K562 (cell line): Measurements from ENCODE around the gene CACNA1C. TPM values are rescaled to one million over a fixed set of nuclear protein-coding genes. Genes with fewer than 3 reads are reported as not detected.

Experiments used
- ATAC-seq: fragments of 200-7000 bp; cut with Tn5 transposase; 3 replicates; pipeline ENCODE4 v1.9.1; 2020; ENCODE audit warnings: moderate library complexity
- BruUV-seq: library from RNA; stranded (reverse); fragments of 400-500 nt; replicated peaks from 2 replicates; lab custom pipeline; 2021; lab: Mats Ljungman, UMichigan
- CTCF ChIA-PET: fragments of 300-600 bp; formaldehyde crosslinking; extraction: SDS; loops from one replicate; lab custom pipeline; 2021; ENCODE audit warnings: low intra/inter-chr PET ratio; lab: Yijun Ruan, JAX
- POLR2A ChIA-PET: fragments of 300-600, 350-650 bp; sonication (Branson Sonifier 250); formaldehyde crosslinking; extraction: SDS; loops from one replicate; lab custom pipeline; 2021; ENCODE audit warnings: antibody characterized with exemption, inconsistent platforms; lab: Yijun Ruan, JAX
- DNase-seq, 4 experiments: peaks; one replicate each; pipeline versions ENCODE4 v3.0.0 to v3.0.0-alpha.2; 2011 to 2018; ENCODE audit warnings: low spot score in 3 of 4, mixed read lengths in 3 of 4; ENCODE audit errors: extremely low read depth in 1 of 4
- FAIRE-seq: peaks from 2 replicates; lab custom pipeline; 2011; peaks lifted over from hg19 to GRCh38; lab: Jason Lieb, UNC
- H2AFZ ChIP-seq: 2 replicates; pipeline ENCODE4 v1.6.0; 2011; ENCODE audit warnings: low read depth, low read length, control low read depth, inconsistent platforms
- H3K27ac ChIP-seq: fragments of 200-600 bp; 3 replicates; pipeline ENCODE4 v1.8.0; 2011; ENCODE audit warnings: low read depth, mild to moderate bottlenecking, control low read depth, inconsistent platforms, low read length, moderate library complexity, mixed read lengths; ENCODE audit errors: extremely low read depth
- H3K27me3 ChIP-seq, 2 experiments: fragments of 300-600 bp in 1 of 2; 2 replicates in 1 of 2; 3 replicates in 1 of 2; pipeline versions ENCODE4 v1.6.0 to v1.8.0; 2011; ENCODE audit warnings: inconsistent platforms in 2 of 2, low read length in 2 of 2, mild to moderate bottlenecking in 1 of 2, mixed read lengths in 1 of 2, moderate library complexity in 1 of 2; ENCODE audit not compliant: control insufficient read depth in 2 of 2, insufficient read depth in 2 of 2
- H3K36me3 ChIP-seq: fragments of 300-600 bp; 3 replicates; pipeline ENCODE4 v1.8.0; 2011; ENCODE audit warnings: mild to moderate bottlenecking, low read length, inconsistent platforms; ENCODE audit not compliant: control insufficient read depth, insufficient read depth
- H3K4me1 ChIP-seq, 2 experiments: fragments of 200-600 bp in 1 of 2; replicated peaks in 1 of 2; 2 replicates in 1 of 2; 3 replicates in 1 of 2; pipeline versions ENCODE4 v1.5.1 to v1.8.0; 2011; ENCODE audit warnings: inconsistent platforms in 2 of 2, low read length in 2 of 2, mild to moderate bottlenecking in 1 of 2, mixed read lengths in 1 of 2, moderate library complexity in 1 of 2; ENCODE audit not compliant: control insufficient read depth in 2 of 2, insufficient read depth in 2 of 2
- H3K4me2 ChIP-seq: 2 replicates; pipeline ENCODE4 v1.6.1; 2011; ENCODE audit warnings: low read length, control low read depth, inconsistent platforms, mixed read lengths; ENCODE audit not compliant: insufficient read depth
- H3K4me3 ChIP-seq: fragments of 200-600 bp; sonication (generic), shearing (Covaris generic); 2 replicates; pipeline ENCODE4 v1.5.1; 2016; ENCODE audit warnings: control low read depth, inconsistent platforms
- H3K79me2 ChIP-seq: fragments of 200-600 bp; 3 replicates; pipeline ENCODE4 v1.8.0; 2011; ENCODE audit warnings: low read length, inconsistent platforms; ENCODE audit not compliant: control insufficient read depth, insufficient read depth
- H3K9ac ChIP-seq, 2 experiments: 2 replicates each; pipeline versions ENCODE4 v1.6.0 to v1.6.1; 2011; ENCODE audit warnings: low read depth in 2 of 2, low read length in 2 of 2, control low read depth in 1 of 2, inconsistent platforms in 1 of 2, mild to moderate bottlenecking in 1 of 2, mixed read lengths in 1 of 2; ENCODE audit not compliant: insufficient read depth in 1 of 2
- H3K9me1 ChIP-seq: one replicate; pipeline ENCODE4 v1.6.0; 2011; ENCODE audit warnings: inconsistent platforms, mild to moderate bottlenecking, low read length, moderate library complexity; ENCODE audit not compliant: control insufficient read depth, insufficient read depth
- H3K9me3 ChIP-seq: replicated peaks from 2 replicates; pipeline ENCODE4 v1.5.1; 2011; ENCODE audit warnings: low read depth, low read length, inconsistent platforms; ENCODE audit not compliant: control insufficient read depth, insufficient read depth
- H4K20me1 ChIP-seq: replicated peaks from 2 replicates; pipeline ENCODE4 v1.6.1; 2011; ENCODE audit warnings: low read length, inconsistent platforms, mixed read lengths; ENCODE audit not compliant: control insufficient read depth, insufficient read depth
- CBX2 ChIP-seq: fragments of 200-600 bp; sonication (generic); IDR thresholded peaks from one replicate; pipeline ENCODE4 v1.6.1; 2012; ENCODE audit warnings: mild to moderate bottlenecking, low read length, inconsistent platforms; ENCODE audit not compliant: insufficient read depth, poor library complexity, severe bottlenecking
- HDAC1 ChIP-seq, 2 experiments: fragments of 450-650 bp; IDR thresholded peaks; 2 replicates each; pipeline ENCODE4 v1.6.1; 2016 to 2017; ENCODE audit warnings: inconsistent platforms in 1 of 2, mild to moderate bottlenecking in 1 of 2, moderate library complexity in 1 of 2
- NONO ChIP-seq, 2 experiments: fragments of 200-400 bp in 1 of 2; fragments of 450-650 bp in 1 of 2; formaldehyde crosslinking in 1 of 2; IDR thresholded peaks; 2 replicates each; pipeline ENCODE4 v1.6.1; 2017; ENCODE audit warnings: low read depth in 2 of 2, mild to moderate bottlenecking in 2 of 2, moderate library complexity in 2 of 2, low read length in 1 of 2
- RUNX1 ChIP-seq: sonication (generic); IDR thresholded peaks from 2 replicates; pipeline ENCODE4 v1.6.1; 2016; ENCODE audit warnings: antibody characterized with exemption, low read depth
- SMARCC2 ChIP-seq: fragments of 450-650 bp; IDR thresholded peaks from 2 replicates; pipeline ENCODE4 v1.6.1; 2017; ENCODE audit warnings: antibody characterized with exemption, moderate library complexity, mild to moderate bottlenecking, low read depth
- ZNF518B ChIP-seq: fragments of 250-450 bp; sonication (Bioruptor Pico); IDR thresholded peaks from 2 replicates; pipeline ENCODE4 v1.5.0; 2021; ENCODE audit warnings: mild to moderate bottlenecking, moderate library complexity
- WGBS: fragments of 100-300 bp; shearing (Covaris generic); methylation state at CpG from one replicate; pipeline ENCODE4 v1.1.6; 2016; ENCODE audit warnings: low coverage, mixed read lengths; ENCODE audit not compliant: insufficient coverage; ENCODE audit errors: missing lambda C conversion rate; 5-methylcytosine and 5-hydroxymethylcytosine counted together
- in situ Hi-C: fragments of 300-500 bp; cut with MboI; formaldehyde crosslinking; loops from 4 replicates; pipeline ENCODE4 v1.15.0; 2018; ENCODE audit warnings: inconsistent platforms, mixed read lengths
- intact Hi-C: fragments of 100-400 bp; cut with micrococcal nuclease; formaldehyde crosslinking; loops from 2 replicates; pipeline ENCODE4 v1.14.2; 2022
- polyA plus RNA-seq, 8 experiments: library from polyadenylated mRNA; depleted of rRNA in 4 of 8; stranded (reverse) in 5 of 8; unstranded in 3 of 8; fragments of >200 nt; fragmentation: Nextera tagmentation in 2 of 8; fragmentation: Illumina TruSeq in 1 of 8; extraction: Ambion mirVana in 2 of 8; extraction: Trizol in 1 of 8; gene quantifications; 2 replicates each; pipeline versions ENCODE4 v1.2.1 to v1.2.3, GENCODE V29; 2011 to 2014; ENCODE audit warnings: inconsistent platforms in 1 of 8, missing spikeins in 1 of 8
- total RNA-seq, 7 experiments: library from RNA; depleted of rRNA in 6 of 7; stranded (reverse); fragments of >200 nt in 6 of 7; fragmentation: Illumina TruSeq in 2 of 7; extraction: Trizol in 2 of 7; gene quantifications; 2 replicates each; pipeline versions ENCODE4 v1.2.1 to v1.2.3, GENCODE V29; 2011 to 2021; ENCODE audit warnings: low replicate concordance in 1 of 7

Gene CACNA1C
- total and polyA plus RNA-seq, 9 of the 15 experiments (the other 6 are each of a cell fraction or from before 2014, with no cell fraction given), result not detected

GRCh38 chr12:2101359-2101758, 48.6 kb downstream of the CACNA1C start:
- ATAC-seq, result no peak
- CTCF ChIA-PET, result no interaction called here
- Histone ChIP-seq H3K4me3 (no peak overlapping the region), H3K9ac (no peak overlapping the region)
- POLR2A ChIA-PET, result no interaction called here
- no TSS peak for BruUV-seq
- no peak for TF ChIP-seq HDAC1 (IDR thresholded peaks at IDR 0.05)
- no peak for TF ChIP-seq NONO (IDR thresholded peaks at IDR 0.05; ENCODE audit: low read depth in 2 of 2, low read length in 1 of 2)
- TF ChIP-seq ZNF518B (CRISPR knock-in tag), result no peak
- no peak for TF ChIP-seq RUNX1
- no peak for TF ChIP-seq CBX2
- no peak for TF ChIP-seq SMARCC2
- TF ChIP-seq, all 486 proteins: peak for 0
- under 1% methylated on average over 13 of the region's 16 CpGs for WGBS
- Histone ChIP-seq H2AFZ (no peak overlapping the region), H3K4me1 (no peaks in the 10 kb centered on the region), H3K9me3 (no peaks in the 10 kb centered on the region), H3K4me2 (no peak overlapping the region), H3K9me1 (no peaks in the 10 kb centered on the region), H3K79me2 (no peaks in the 10 kb centered on the region), H3K36me3 (no peaks in the 10 kb centered on the region), H3K27ac (no peak overlapping the region), H3K27me3 (peaks cover 0 to 20% of the 10 kb centered on the region in 2 experiments; a peak in 1 of 5 replicates), H4K20me1 (no peaks in the 10 kb centered on the region)
- in situ Hi-C loops (no loop called here), intact Hi-C loops (no loop called here)
- FAIRE-seq (no peak), DNase-seq (no peak)
